ENCODE data around the gene APRT. TPM values are rescaled to one million over a fixed set of nuclear protein-coding genes. Genes with fewer than 3 reads are reported as not detected.

Gene APRT
- total and polyA plus RNA-seq, 10 of the 15 experiments (the other 5 are each of a cell fraction or from before 2014, with no cell fraction given) = 30.6 to 495 (median 166) TPM

- in situ Hi-C loops (cut with MboI) (no loop called here), intact Hi-C loops (cut with micrococcal nuclease; ENCODE audit: unreplicated experiment) (no loop called here)
- ChIA-PET SMC1A (ENCODE audit: uncharacterized antibody, unreplicated experiment) (no interaction called here), POLR2A (no interaction called here), RAD21 (ENCODE audit: unreplicated experiment) (interaction anchor here (1.0 kb wide), 1 partner anchor 38 kb away, joined by 4 read pairs; no protein-coding TSS in a partner anchor), CTCF (interaction anchor here (0.7 kb wide), 1 partner anchor 1223 kb away, joined by 3 read pairs; no protein-coding TSS in a partner anchor)
- Histone ChIP-seq H3K4me3 (no peak overlapping the region), H3K27me3 (replicated peaks in 1 of 2; ENCODE audit: control insufficient read depth in 2 of 2, insufficient read depth in 2 of 2, low read length in 1 of 2) (no peaks in the 10 kb centered on the region), H3K36me3 (ENCODE audit: control insufficient read depth in 2 of 2, insufficient read depth in 2 of 2, low read length in 1 of 2) (peaks cover 0 to 6% of the 10 kb centered on the region in 2 experiments; a peak in 2 of 4 replicates), H3K9me3 (replicated peaks; ENCODE audit: control insufficient read depth, insufficient read depth, low read length) (no peaks in the 10 kb centered on the region), H3K4me2 (ENCODE audit: control insufficient read depth, insufficient read depth) (no peak overlapping the region), H4K20me1 (ENCODE audit: control insufficient read depth, insufficient read depth) (no peaks in the 10 kb centered on the region), H3K79me2 (ENCODE audit: control insufficient read depth, insufficient read depth, low read length) (peaks cover 61% of the 10 kb centered on the region), H3K4me1 (ENCODE audit: control insufficient read depth, insufficient read depth, low read length) (peaks cover 20% of the 10 kb centered on the region), H3K27ac (ENCODE audit: control insufficient read depth, insufficient read depth) (no peak overlapping the region), H3K9ac (ENCODE audit: control insufficient read depth, insufficient read depth, low read length) (no peak overlapping the region), H2AFZ (ENCODE audit: control insufficient read depth, low read depth, low read length) (no peak overlapping the region)
- no TSS peak for BruUV-seq (replicated peaks)
- 92% methylated on average over 18 of the region's 18 CpGs for WGBS (ENCODE audit: insufficient coverage, insufficient replicate concordance, low lambda C conversion rate, missing lambda C conversion rate)
- TF ChIP-seq BACH1 (IDR thresholded peaks at IDR 0.05; ENCODE audit: borderline replicate concordance) (no peak), SREBF1 (IDR thresholded peaks at IDR 0.05; ENCODE audit: low read length) (no peak), RELA (IDR thresholded peaks at IDR 0.05; ENCODE audit: borderline replicate concordance, partially characterized antibody) (no peak), ZNF24 (IDR thresholded peaks at IDR 0.05) (no peak), NR2F1 (conservative IDR thresholded peaks at IDR 0.05) (no peak), MXI1 (IDR thresholded peaks at IDR 0.05; ENCODE audit: low read depth, low read length) (no peak), EZH2 (IDR thresholded peaks at IDR 0.05; ENCODE audit: borderline replicate concordance, control insufficient read depth, low read depth, low read length) (no peak), CREM (IDR thresholded peaks at IDR 0.05; ENCODE audit: low read depth) (no peak), HDGF (IDR thresholded peaks at IDR 0.05) (no peak), NFYB (IDR thresholded peaks at IDR 0.05; ENCODE audit: insufficient read depth, low read depth, low read length) (no peak), ZBTB33 (IDR thresholded peaks at IDR 0.05) (no peak), ZNF217 (IDR thresholded peaks at IDR 0.05) (no peak), ETV6 (conservative IDR thresholded peaks at IDR 0.05 in 1 of 2, IDR thresholded peaks at IDR 0.05 in 1 of 2; ENCODE audit: borderline replicate concordance in 1 of 2, low read depth in 1 of 2) (no peak), CBX3 (IDR thresholded peaks at IDR 0.05; ENCODE audit: borderline replicate concordance, low read depth) (no peak), JUNB (IDR thresholded peaks at IDR 0.05) (no peak), KAT2A (conservative IDR thresholded peaks at IDR 0.05; ENCODE audit: control insufficient read depth, low read depth, low read length) (no peak)
- no peak for ATAC-seq
- no peak for DNase-seq (ENCODE audit: low read depth, low spot score)
- FAIRE-seq = no peak
These were observed 35.9 kb downstream of the APRT start for GRCh38 chr16:88775825-88776224.

All from GM12878 (cell line).